Astrocyte (in vitro differentiated cells and primary cell): ENCODE data around the gene SLC12A3.

Experiments
- CTCF ChIP-seq: IDR thresholded peaks from 2 replicates; pipeline ENCODE4 v1.5.1; 2011; ENCODE audit warnings: low read depth, mild to moderate bottlenecking, inconsistent platforms, low read length, moderate library complexity; ENCODE audit not compliant: insufficient read depth
- EZH2 ChIP-seq: IDR thresholded peaks from 2 replicates; pipeline ENCODE4 v1.6.1; 2012; ENCODE audit warnings: mild to moderate bottlenecking, low read length, inconsistent platforms; ENCODE audit not compliant: insufficient read depth

DNA sequence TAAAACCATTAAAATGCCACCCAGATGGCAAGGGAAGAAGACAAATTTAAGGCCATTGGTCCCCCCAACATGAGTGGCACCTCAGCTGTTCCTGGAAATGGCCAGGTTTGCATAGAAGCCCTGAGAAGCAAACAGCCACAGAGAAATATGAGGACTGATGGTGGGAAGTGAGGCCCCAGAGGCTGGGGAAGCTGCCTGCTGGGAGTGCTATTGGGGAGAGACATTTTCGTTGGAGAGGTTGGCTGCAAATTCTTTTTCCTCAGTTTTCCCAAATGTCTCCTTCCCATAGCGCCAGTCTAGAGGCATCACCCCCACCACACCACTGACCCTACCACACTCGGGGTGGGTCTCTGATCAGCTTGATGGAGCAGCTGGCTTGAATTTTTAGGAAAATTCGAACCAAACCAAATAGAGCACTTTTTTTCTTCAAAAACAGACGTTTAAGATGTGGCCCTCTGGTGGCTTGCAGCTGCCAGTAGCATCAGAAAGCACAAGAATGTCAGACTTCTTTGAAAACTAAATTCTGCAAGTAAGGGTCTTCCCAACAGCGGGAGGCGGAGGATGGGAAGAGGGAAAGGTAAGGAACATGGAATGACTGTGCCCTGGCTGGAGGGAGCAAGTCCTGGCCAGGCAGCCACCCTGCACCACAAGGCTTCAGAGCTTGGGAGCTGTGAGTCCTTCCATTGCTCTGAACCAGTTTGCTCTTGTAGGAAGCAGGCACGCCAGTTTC is 13.2 kb upstream of the SLC12A3 start:
- TF ChIP-seq CTCF (peak; percentile 58), EZH2 (no peak)
